Endodermal cell (in vitro differentiated cells): ENCODE measurements around the gene SLC24A3. TPM values are rescaled to one million over a fixed set of nuclear protein-coding genes. Genes with fewer than 3 reads are reported as not detected.
A peak's percentile ranks its signal among the peaks of the same experiment; 100 is the strongest.

Experiments
- DNase-seq: peaks from one replicate; pipeline ENCODE4 v3.0.0-alpha.2; 2017
- H3K27ac ChIP-seq: 2 replicates; pipeline ENCODE4 v1.5.1; 2013; ENCODE audit warnings: mild to moderate bottlenecking, low read depth, low read length, moderate library complexity
- H3K27me3 ChIP-seq: 2 replicates; pipeline ENCODE4 v1.6.1; 2013; ENCODE audit warnings: mild to moderate bottlenecking, low read length, moderate library complexity; ENCODE audit not compliant: insufficient read depth, control insufficient read depth, poor library complexity, severe bottlenecking
- H3K36me3 ChIP-seq: 2 replicates; pipeline ENCODE4 v1.7.0; 2013; ENCODE audit warnings: mild to moderate bottlenecking, low read length, moderate library complexity; ENCODE audit not compliant: control insufficient read depth, insufficient read depth
- H3K4me1 ChIP-seq: one replicate; pipeline ENCODE4 v1.7.0; 2013; ENCODE audit warnings: low read length; ENCODE audit not compliant: control insufficient read depth, insufficient read depth
- H3K4me3 ChIP-seq: 2 replicates; pipeline ENCODE4 v1.5.1; 2013; ENCODE audit warnings: mild to moderate bottlenecking, low read length, moderate library complexity
- H3K9ac ChIP-seq: 2 replicates; pipeline ENCODE4 v1.6.1; 2013; ENCODE audit warnings: mild to moderate bottlenecking, low read length, moderate library complexity; ENCODE audit not compliant: poor library complexity, severe bottlenecking; ENCODE audit errors: extremely low read depth
- H3K9me3 ChIP-seq: 2 replicates; pipeline ENCODE4 v1.6.1; 2013; ENCODE audit warnings: mild to moderate bottlenecking, low read length, moderate library complexity; ENCODE audit not compliant: control insufficient read depth
- H3K27ac Mint-ChIP-seq: 2 replicates; pipeline ENCODE4 v1.8.0; 2020; ENCODE audit warnings: mixed read lengths
- H3K27me3 Mint-ChIP-seq: 2 replicates; pipeline ENCODE4 v1.8.0; 2021; ENCODE audit warnings: mild to moderate bottlenecking, mixed read lengths; ENCODE audit not compliant: insufficient read depth
- H3K36me3 Mint-ChIP-seq: 2 replicates; pipeline ENCODE4 v1.8.0; 2020; ENCODE audit warnings: low read depth, mixed read lengths
- H3K4me1 Mint-ChIP-seq: 2 replicates; pipeline ENCODE4 v1.8.0; 2020; ENCODE audit warnings: mixed read lengths
- H3K4me3 Mint-ChIP-seq: 2 replicates; pipeline ENCODE4 v1.8.0; 2020; ENCODE audit warnings: mild to moderate bottlenecking, moderate library complexity, mixed read lengths
- H3K9me3 Mint-ChIP-seq: 2 replicates; pipeline ENCODE4 v1.8.0; 2020; ENCODE audit warnings: mild to moderate bottlenecking, mixed read lengths
- WGBS, 2 experiments: methylation state at CpG; one replicate each; pipeline versions ENCODE4 v1.1.5 to v1.1.7; 2013; ENCODE audit warnings: missing lambda C conversion rate in 2 of 2, mixed read lengths in 1 of 2; ENCODE audit not compliant: insufficient coverage in 1 of 2, insufficient read length in 1 of 2; 5-methylcytosine and 5-hydroxymethylcytosine counted together
- total RNA-seq, 2 donors: library from RNA; stranded (reverse); fragmentation: NEBNext Ultra II Directional in 1 of 2; extraction: Animal tissue kit (Norgen Biotek cat#: 25700) in 1 of 2; gene quantifications; 2 replicates in 1 of 2; 3 replicates in 1 of 2; pipeline ENCODE4 v1.2.1, GENCODE V29; 2021
- TF ChIP-seq, protein P1 (sequence below): fragments of 200-600 bp; sonication (generic); conservative IDR thresholded peaks from 2 replicates; pipeline ENCODE4 v1.5.0; 2021; ENCODE audit warnings: antibody characterized with exemption, mild to moderate bottlenecking

SLC24A3 gene
- total RNA-seq, 2 donors from 2014 or later = 1.5 to 1.8 TPM

DNA sequence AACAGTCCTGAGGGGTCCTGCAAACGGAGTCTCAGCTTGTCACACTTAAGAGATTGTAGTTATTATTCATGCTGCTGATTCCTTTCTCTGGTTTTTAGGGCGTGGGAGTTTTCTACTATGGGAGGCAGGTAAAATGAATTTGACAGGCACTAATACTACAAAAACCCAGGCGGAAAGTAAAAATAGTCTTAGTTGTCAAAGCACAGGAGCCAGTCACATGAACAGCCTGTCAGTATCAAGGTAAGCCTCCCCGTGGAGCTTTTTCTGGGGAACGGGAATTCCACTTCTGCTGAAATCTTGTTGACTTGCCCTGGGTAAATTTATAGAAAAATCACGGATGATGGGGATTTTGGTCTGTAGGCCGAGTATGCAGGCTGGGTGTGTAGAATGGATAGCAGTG is 79.8 kb downstream of the SLC24A3 start:
- Mint-ChIP-seq H3K9me3 (no peaks in the 10 kb centered on the region), H3K27ac (no peak overlapping the region), H3K4me1 (no peaks in the 10 kb centered on the region), H3K4me3 (no peak overlapping the region), H3K36me3 (no peaks in the 10 kb centered on the region), H3K27me3 (peaks cover 3% of the 10 kb centered on the region)
- no peak overlapping the region for H3K27ac ChIP-seq
- 90 to 100% methylated on average over 4 to 7 of the region's 7 CpGs for WGBS, 2 experiments
- TF ChIP-seq, protein P1, sequence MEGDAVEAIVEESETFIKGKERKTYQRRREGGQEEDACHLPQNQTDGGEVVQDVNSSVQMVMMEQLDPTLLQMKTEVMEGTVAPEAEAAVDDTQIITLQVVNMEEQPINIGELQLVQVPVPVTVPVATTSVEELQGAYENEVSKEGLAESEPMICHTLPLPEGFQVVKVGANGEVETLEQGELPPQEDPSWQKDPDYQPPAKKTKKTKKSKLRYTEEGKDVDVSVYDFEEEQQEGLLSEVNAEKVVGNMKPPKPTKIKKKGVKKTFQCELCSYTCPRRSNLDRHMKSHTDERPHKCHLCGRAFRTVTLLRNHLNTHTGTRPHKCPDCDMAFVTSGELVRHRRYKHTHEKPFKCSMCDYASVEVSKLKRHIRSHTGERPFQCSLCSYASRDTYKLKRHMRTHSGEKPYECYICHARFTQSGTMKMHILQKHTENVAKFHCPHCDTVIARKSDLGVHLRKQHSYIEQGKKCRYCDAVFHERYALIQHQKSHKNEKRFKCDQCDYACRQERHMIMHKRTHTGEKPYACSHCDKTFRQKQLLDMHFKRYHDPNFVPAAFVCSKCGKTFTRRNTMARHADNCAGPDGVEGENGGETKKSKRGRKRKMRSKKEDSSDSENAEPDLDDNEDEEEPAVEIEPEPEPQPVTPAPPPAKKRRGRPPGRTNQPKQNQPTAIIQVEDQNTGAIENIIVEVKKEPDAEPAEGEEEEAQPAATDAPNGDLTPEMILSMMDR = no peak
- H3K9ac ChIP-seq = no peak overlapping the region
- H3K9me3 ChIP-seq = no peaks in the 10 kb centered on the region
- no peaks in the 10 kb centered on the region for H3K36me3 ChIP-seq
- no peak for DNase-seq
- no peaks in the 10 kb centered on the region for H3K4me1 ChIP-seq
- no peaks in the 10 kb centered on the region for H3K27me3 ChIP-seq
- H3K4me3 ChIP-seq = no peak overlapping the region

DNA sequence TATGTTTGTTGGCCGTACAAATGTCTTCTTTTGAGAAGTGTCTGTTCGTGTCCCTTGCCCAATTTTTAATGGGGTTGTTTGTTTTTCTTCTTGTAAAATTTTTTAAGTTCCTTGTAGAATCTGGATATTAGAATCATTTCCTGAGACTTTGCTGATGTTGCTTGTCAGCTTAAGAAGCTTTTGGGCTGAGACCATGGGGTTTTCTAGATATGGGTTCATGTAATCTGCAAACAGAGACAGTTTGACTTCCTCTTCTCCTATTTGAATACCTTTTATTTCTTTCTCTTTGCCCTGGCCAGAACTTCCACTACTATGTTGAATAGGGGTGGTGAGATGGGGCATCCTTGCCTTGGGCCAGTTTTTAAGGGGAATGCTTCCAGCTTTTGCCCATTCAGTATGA is 82.6 kb downstream of the SLC24A3 start:
- no peaks in the 10 kb centered on the region for H3K36me3 ChIP-seq
- no peaks in the 10 kb centered on the region for H3K9me3 Mint-ChIP-seq
- no peaks in the 10 kb centered on the region for H3K4me1 ChIP-seq
- no peaks in the 10 kb centered on the region for H3K4me1 Mint-ChIP-seq
- TF ChIP-seq, protein P1 = no peak
- peaks cover 3% of the 10 kb centered on the region for H3K27me3 Mint-ChIP-seq
- no peak overlapping the region for H3K9ac ChIP-seq
- WGBS, 2 experiments = 80 to 88% methylated on average over 1 to 2 of the region's 2 CpGs
- DNase-seq = no peak
- H3K4me3 Mint-ChIP-seq = no peak overlapping the region
- peaks cover under 1% of the 10 kb centered on the region for H3K9me3 ChIP-seq
- H3K27ac ChIP-seq = no peak overlapping the region
- H3K27ac Mint-ChIP-seq = no peak overlapping the region
- no peaks in the 10 kb centered on the region for H3K27me3 ChIP-seq
- H3K4me3 ChIP-seq = no peak overlapping the region
- no peaks in the 10 kb centered on the region for H3K36me3 Mint-ChIP-seq

DNA sequence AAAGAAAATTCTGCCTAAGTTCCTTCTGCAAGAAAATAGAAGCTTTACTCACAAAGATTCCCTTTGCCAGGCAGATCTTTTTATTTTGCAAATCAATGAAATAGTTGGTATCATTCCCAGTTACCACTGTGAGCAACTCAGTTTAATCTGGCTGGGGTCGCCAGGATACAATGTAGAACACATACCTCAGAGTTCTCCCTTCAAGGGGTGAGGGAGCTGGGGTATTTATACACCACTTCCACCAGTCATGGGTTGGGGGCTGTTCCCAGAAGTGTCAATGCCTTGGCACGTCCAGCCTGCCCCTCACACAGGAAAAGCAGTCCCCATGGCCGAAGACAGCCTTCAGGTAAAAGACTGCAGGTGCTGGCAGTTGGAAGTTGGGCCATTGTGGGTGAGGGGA is 86.2 kb downstream of the SLC24A3 start:
- peak; percentile 30 for DNase-seq
- no peak overlapping the region for H3K27ac ChIP-seq
- H3K9me3 ChIP-seq = peaks cover 6% of the 10 kb centered on the region
- no peak overlapping the region for H3K27ac Mint-ChIP-seq
- H3K27me3 ChIP-seq = no peaks in the 10 kb centered on the region
- H3K36me3 Mint-ChIP-seq = no peaks in the 10 kb centered on the region
- no peaks in the 10 kb centered on the region for H3K4me1 ChIP-seq
- H3K4me3 ChIP-seq = no peak overlapping the region
- TF ChIP-seq, protein P1 = no peak
- H3K36me3 ChIP-seq = no peaks in the 10 kb centered on the region
- H3K9me3 Mint-ChIP-seq = no peaks in the 10 kb centered on the region
- 95% methylated on average over 3 of the region's 3 CpGs; no CpG with 5 or more reads in 1 of the 2 experiments for WGBS, 2 experiments
- peaks cover 3% of the 10 kb centered on the region for H3K27me3 Mint-ChIP-seq
- H3K4me1 Mint-ChIP-seq = no peaks in the 10 kb centered on the region
- H3K9ac ChIP-seq = no peak overlapping the region
- H3K4me3 Mint-ChIP-seq = no peak overlapping the region
